ENCODE results near the gene TLK2. TPM values are rescaled to one million over a fixed set of nuclear protein-coding genes. Genes with fewer than 3 reads are reported as not detected.
"Not testable (repeated sequence)": the region's sequence is repeated elsewhere in the genome, so short reads cannot be mapped to it uniquely, and the experiment has no call there.

The TLK2 gene
- total and polyA plus RNA-seq, 12 donors = 9.2 to 41.9 (median 31.5) TPM

- Histone ChIP-seq H3K4me1 (peaks cover 0 to 12% (median 0%) of the 10 kb centered on the region in 9 donors), H3K27ac (no peak overlapping the region), H3K36me3 (peaks cover 0 to 96% (median 21%) of the 10 kb centered on the region in 9 donors), H3K4me3 (no peak overlapping the region), H3K9me3 (peaks cover 0 to 11% (median 0%) of the 10 kb centered on the region in 11 donors), H3K27me3 (no peaks in the 10 kb centered on the region)
- intact Hi-C loops (cut with DNase I) = no loop called here
- ATAC-seq = peak in 1 of 8 donors; percentile 25
- TF ChIP-seq, protein P1, sequence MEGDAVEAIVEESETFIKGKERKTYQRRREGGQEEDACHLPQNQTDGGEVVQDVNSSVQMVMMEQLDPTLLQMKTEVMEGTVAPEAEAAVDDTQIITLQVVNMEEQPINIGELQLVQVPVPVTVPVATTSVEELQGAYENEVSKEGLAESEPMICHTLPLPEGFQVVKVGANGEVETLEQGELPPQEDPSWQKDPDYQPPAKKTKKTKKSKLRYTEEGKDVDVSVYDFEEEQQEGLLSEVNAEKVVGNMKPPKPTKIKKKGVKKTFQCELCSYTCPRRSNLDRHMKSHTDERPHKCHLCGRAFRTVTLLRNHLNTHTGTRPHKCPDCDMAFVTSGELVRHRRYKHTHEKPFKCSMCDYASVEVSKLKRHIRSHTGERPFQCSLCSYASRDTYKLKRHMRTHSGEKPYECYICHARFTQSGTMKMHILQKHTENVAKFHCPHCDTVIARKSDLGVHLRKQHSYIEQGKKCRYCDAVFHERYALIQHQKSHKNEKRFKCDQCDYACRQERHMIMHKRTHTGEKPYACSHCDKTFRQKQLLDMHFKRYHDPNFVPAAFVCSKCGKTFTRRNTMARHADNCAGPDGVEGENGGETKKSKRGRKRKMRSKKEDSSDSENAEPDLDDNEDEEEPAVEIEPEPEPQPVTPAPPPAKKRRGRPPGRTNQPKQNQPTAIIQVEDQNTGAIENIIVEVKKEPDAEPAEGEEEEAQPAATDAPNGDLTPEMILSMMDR (IDR thresholded peaks at IDR 0.05) = no peak
- 68 to 78% methylated on average over 6 of the region's 6 CpGs for WGBS, 2 donors
- no peak for DNase-seq
Measured at GRCh38 chr17:62591333-62591732, 112.7 kb downstream of the TLK2 start.

DNA sequence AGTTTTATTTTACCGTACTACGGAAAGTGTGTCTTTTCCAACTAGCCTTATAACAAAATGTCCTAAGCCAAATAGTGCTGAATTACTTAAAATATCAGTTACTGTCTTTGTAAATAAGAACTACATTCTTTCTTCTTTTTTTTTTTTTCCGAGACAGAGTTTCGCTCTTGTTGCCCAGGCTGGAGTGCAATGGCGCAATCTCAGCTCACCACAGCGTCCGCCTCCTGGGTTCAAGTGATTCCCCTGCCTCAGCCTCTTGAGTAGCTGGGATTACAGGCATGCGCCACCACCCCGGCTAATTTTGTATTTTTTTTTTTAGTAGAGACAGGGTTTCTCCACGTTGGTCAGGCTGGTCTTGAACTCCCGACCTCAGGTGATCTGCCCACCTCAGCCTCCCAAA, 113.2 kb downstream of the TLK2 start:
- ATAC-seq; H3K27ac ChIP-seq; H3K27me3 ChIP-seq; DNase-seq; intact Hi-C loops (cut with DNase I); H3K4me3 ChIP-seq: not testable (repeated sequence)
- Histone ChIP-seq H3K4me1 (peaks cover 0 to 12% (median 0%) of the 10 kb centered on the region in 9 donors), H3K36me3 (peaks cover 0 to 96% (median 21%) of the 10 kb centered on the region in 9 donors), H3K9me3 (peaks cover 0 to 11% (median 0%) of the 10 kb centered on the region in 11 donors)
- WGBS, 2 donors = 87 to 94% methylated on average over 11 of the region's 11 CpGs

DNA sequence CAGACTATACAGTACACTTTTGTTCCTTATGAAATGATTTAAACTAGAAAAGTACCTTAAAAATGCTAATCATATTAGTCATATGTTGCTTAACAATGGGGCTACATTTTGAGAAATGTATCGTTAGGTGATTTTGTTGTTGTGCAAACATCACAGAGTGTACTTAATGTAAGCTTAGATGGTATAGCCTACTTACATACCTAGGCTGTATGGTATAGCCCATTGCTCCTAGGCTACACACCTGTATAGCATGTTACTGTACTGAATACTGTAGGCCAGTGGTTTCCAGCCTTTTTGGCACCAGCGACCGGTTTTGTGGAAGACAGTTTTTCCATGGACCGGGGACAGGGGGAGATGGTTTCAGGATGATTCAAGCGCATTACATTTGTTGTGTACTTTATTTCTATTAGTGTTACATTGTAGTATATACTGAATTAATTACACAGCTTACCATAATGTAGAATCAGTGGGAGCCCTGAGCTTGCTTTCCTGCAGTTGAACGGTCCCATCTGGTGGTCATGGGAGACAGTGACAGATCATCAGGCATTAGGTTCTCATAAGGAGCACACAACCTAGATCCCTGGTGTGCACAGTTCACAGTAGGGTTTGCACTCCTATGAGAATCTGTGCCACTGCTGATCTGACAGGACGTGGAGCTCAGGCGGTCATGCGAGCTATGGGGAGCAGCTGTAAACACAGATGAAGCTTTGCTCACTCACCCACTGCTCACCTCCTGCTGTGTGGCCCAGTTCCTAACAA, 113.9 kb downstream of the TLK2 start:
- no peaks in the 10 kb centered on the region for H3K27me3 ChIP-seq
- peaks cover 0 to 15% (median 0%) of the 10 kb centered on the region in 11 donors for H3K9me3 ChIP-seq
- peak in 1 of 8 donors; percentile 23 for ATAC-seq
- TF ChIP-seq, protein P1 (IDR thresholded peaks at IDR 0.05) = no peak
- no peak overlapping the region for H3K27ac ChIP-seq
- H3K4me3 ChIP-seq = no peak overlapping the region
- WGBS, 2 donors = 88 to 90% methylated on average over 9 of the region's 9 CpGs
- no peak for DNase-seq
- H3K4me1 ChIP-seq = peaks cover 0 to 7% (median 0%) of the 10 kb centered on the region in 9 donors
- intact Hi-C loops (cut with DNase I) = no loop called here
- peaks cover 0 to 96% (median 27%) of the 10 kb centered on the region in 9 donors for H3K36me3 ChIP-seq

- H3K27ac ChIP-seq = no peak overlapping the region
- H3K9me3 ChIP-seq = peaks cover 0 to 15% (median 0%) of the 10 kb centered on the region in 11 donors
- WGBS, 2 donors = 99% methylated on average over 5 of the region's 5 CpGs
- H3K4me3 ChIP-seq = no peak overlapping the region
- TF ChIP-seq, protein P1 (IDR thresholded peaks at IDR 0.05) = no peak
- peaks cover 0 to 98% (median 35%) of the 10 kb centered on the region in 9 donors for H3K36me3 ChIP-seq
- H3K4me1 ChIP-seq = no peaks in the 10 kb centered on the region
- H3K27me3 ChIP-seq = no peaks in the 10 kb centered on the region
- DNase-seq = no peak
- ATAC-seq = no peak
- intact Hi-C loops (cut with DNase I) = no loop called here
Measured at GRCh38 chr17:62595484-62595883, 116.9 kb downstream of the TLK2 start.

GRCh38 chr17:62596662-62597061, 118.0 kb downstream of the TLK2 start:
- peaks cover 0 to 98% (median 29%) of the 10 kb centered on the region in 9 donors for H3K36me3 ChIP-seq
- H3K9me3 ChIP-seq = peaks cover 0 to 15% (median 0%) of the 10 kb centered on the region in 11 donors
- TF ChIP-seq, protein P1 (IDR thresholded peaks at IDR 0.05) = no peak
- H3K27me3 ChIP-seq = no peaks in the 10 kb centered on the region
- peaks cover 0 to 7% (median 0%) of the 10 kb centered on the region in 9 donors for H3K4me1 ChIP-seq
- H3K4me3 ChIP-seq = no peak overlapping the region
- WGBS, 2 donors = 99% methylated on average over 2 of the region's 2 CpGs
- no peak overlapping the region for H3K27ac ChIP-seq
- DNase-seq (no peak), ATAC-seq (no peak)
- intact Hi-C loops (cut with DNase I) = no loop called here
